ENCODE measurements around the gene SUPT3H. TPM values are rescaled to one million over a fixed set of nuclear protein-coding genes. Genes with fewer than 3 reads are reported as not detected.

The SUPT3H gene
- total and polyA plus RNA-seq, 2 of the 13 experiments (the other 11 are each of a cell fraction or from before 2014, with no cell fraction given), result 11.9 to 36.1 TPM

DNA sequence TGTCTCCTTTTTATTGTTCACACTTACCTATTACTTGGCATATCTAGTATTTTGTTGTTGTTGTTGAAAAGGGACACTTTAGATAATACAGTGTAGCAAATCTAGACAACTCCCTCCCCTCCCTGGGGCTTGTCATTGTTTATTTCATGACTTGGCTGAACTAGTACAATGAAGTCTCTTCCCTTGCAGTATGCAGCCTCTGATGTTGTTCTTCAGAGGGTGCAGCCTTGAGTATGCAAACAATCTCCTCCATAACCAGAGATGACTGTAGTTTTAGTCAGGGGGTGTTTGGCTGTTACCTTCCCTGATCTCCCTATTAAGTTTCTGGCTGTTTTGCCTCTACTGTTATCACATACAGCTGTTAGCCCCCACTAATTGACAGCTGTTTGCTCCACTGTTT, 365.0 kb downstream of the SUPT3H start:
- FAIRE-seq, result no peak
- H3K4me3 ChIP-seq (replicated peaks in 1 of 3; ENCODE audit: insufficient read depth in 1 of 3, low read depth in 2 of 3, low read length in 3 of 3), result no peak overlapping the region
- POLR2A ChIA-PET, result no interaction called here

More for the DNA sequence above, 365.0 kb downstream of the SUPT3H start:
- H3K4me1 ChIP-seq (ENCODE audit: insufficient read depth, low read length), result no peaks in the 10 kb centered on the region
- no peak overlapping the region for H3K4me2 ChIP-seq (ENCODE audit: low read depth, low read length)
- peaks cover 0 to 5% of the 10 kb centered on the region in 2 experiments; a peak in 3 of 5 replicates for H3K36me3 ChIP-seq (replicated peaks in 1 of 2; ENCODE audit: control insufficient read depth in 1 of 2, insufficient read depth in 2 of 2, low read length in 2 of 2)
- BruUV-seq (replicated peaks), result no TSS peak
- TF ChIP-seq ARHGAP35 (CRISPR knock-in tag; IDR thresholded peaks at IDR 0.05; ENCODE audit: borderline replicate concordance) (no peak), ZNF567 (CRISPR knock-in tag; IDR thresholded peaks at IDR 0.05; ENCODE audit: borderline replicate concordance) (no peak), ZNF446 (CRISPR knock-in tag; IDR thresholded peaks at IDR 0.05) (no peak), CHD2 (IDR thresholded peaks at IDR 0.05; ENCODE audit: low read depth, low read length) (no peak), NPAS2 (CRISPR knock-in tag; IDR thresholded peaks at IDR 0.05; ENCODE audit: borderline replicate concordance) (no peak), MEF2D (CRISPR knock-in tag; IDR thresholded peaks at IDR 0.05) (no peak), ZNF432 (CRISPR knock-in tag; IDR thresholded peaks at IDR 0.05; ENCODE audit: borderline replicate concordance) (no peak), ZNF333 (CRISPR knock-in tag; IDR thresholded peaks at IDR 0.05; ENCODE audit: borderline replicate concordance) (no peak), FOXA3 (CRISPR knock-in tag; IDR thresholded peaks at IDR 0.05) (no peak), HMGA1 (CRISPR knock-in tag; conservative IDR thresholded peaks at IDR 0.05) (no peak), ZNF441 (CRISPR knock-in tag; IDR thresholded peaks at IDR 0.05; ENCODE audit: borderline replicate concordance) (no peak), MYC (CRISPR knock-in tag; IDR thresholded peaks at IDR 0.05; ENCODE audit: borderline replicate concordance) (no peak), ZKSCAN8 (CRISPR knock-in tag; IDR thresholded peaks at IDR 0.05; ENCODE audit: borderline replicate concordance) (no peak), SNAI1 (CRISPR knock-in tag; IDR thresholded peaks at IDR 0.05; ENCODE audit: borderline replicate concordance) (no peak)
- TF ChIP-seq, protein P1, sequence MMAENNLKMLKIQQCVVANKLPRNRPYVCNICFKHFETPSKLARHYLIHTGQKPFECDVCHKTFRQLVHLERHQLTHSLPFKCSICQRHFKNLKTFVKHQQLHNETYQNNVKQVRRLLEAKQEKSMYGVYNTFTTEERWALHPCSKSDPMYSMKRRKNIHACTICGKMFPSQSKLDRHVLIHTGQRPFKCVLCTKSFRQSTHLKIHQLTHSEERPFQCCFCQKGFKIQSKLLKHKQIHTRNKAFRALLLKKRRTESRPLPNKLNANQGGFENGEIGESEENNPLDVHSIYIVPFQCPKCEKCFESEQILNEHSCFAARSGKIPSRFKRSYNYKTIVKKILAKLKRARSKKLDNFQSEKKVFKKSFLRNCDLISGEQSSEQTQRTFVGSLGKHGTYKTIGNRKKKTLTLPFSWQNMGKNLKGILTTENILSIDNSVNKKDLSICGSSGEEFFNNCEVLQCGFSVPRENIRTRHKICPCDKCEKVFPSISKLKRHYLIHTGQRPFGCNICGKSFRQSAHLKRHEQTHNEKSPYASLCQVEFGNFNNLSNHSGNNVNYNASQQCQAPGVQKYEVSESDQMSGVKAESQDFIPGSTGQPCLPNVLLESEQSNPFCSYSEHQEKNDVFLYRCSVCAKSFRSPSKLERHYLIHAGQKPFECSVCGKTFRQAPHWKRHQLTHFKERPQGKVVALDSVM (CRISPR knock-in tag; IDR thresholded peaks at IDR 0.05), result no peak
- TF ChIP-seq, protein P2, sequence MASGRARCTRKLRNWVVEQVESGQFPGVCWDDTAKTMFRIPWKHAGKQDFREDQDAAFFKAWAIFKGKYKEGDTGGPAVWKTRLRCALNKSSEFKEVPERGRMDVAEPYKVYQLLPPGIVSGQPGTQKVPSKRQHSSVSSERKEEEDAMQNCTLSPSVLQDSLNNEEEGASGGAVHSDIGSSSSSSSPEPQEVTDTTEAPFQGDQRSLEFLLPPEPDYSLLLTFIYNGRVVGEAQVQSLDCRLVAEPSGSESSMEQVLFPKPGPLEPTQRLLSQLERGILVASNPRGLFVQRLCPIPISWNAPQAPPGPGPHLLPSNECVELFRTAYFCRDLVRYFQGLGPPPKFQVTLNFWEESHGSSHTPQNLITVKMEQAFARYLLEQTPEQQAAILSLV (CRISPR knock-in tag; IDR thresholded peaks at IDR 0.05; ENCODE audit: borderline replicate concordance), result no peak
- TF ChIP-seq, protein P3, sequence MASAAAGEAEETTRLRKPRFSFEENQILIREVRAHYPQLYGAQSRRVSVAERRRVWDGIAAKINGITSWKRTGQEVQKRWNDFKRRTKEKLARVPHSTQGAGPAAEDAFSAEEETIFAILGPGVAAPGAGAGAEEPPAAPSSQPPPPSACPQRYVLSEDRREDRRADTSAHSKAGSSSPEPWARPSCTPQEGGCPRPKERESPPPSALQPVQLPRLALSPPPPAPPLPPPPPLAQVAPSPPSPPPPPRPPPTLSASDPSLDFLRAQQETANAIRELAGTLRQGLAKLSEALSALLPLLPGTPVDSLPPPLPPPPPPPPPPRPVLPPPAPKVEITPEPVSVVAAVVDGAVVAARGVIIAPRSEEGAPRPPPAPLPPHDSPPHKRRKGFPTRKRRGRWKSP (CRISPR knock-in tag; IDR thresholded peaks at IDR 0.05), result no peak
- intact Hi-C loops (cut with micrococcal nuclease; ENCODE audit: unreplicated experiment) (no loop called here), in situ Hi-C loops (cut with HindIII; ENCODE audit: extremely low pct_ligation_motif_present, low pct_unique_long_range_greater_than_20kb) (no loop called here)
- H3K27ac ChIP-seq (ENCODE audit: extremely low read length, insufficient read depth, low read length), result no peak overlapping the region
- no peaks in the 10 kb centered on the region for H3K27me3 ChIP-seq (ENCODE audit: control insufficient read depth in 1 of 2, insufficient read depth in 2 of 2, low read length in 2 of 2)
- no peaks in the 10 kb centered on the region for H3K9me3 ChIP-seq (ENCODE audit: low read length)
- CTCF ChIA-PET (ENCODE audit: low intra/inter-chr PET ratio, low total read pairs), result no interaction called here
- H3K9ac ChIP-seq (ENCODE audit: insufficient read depth, low read depth, low read length), result no peak overlapping the region
- H4K20me1 ChIP-seq (ENCODE audit: insufficient read depth, low read length), result no peaks in the 10 kb centered on the region
- no peak for DNase-seq (ENCODE audit: low spot score)
- ATAC-seq, result no peak
- H2AFZ ChIP-seq (ENCODE audit: low read length), result no peak overlapping the region
- no peaks in the 10 kb centered on the region for H3K79me2 ChIP-seq (ENCODE audit: insufficient read depth, low read length)

All from HepG2 (cell line).